ENCODE results near the gene TENM3.

The TENM3 gene

GRCh38 chr4:182411391-182411790 lies 168.2 kb downstream of the TENM3 start:
- no peak for TF ChIP-seq SCRT1 (tag by site-specific recombination; IDR thresholded peaks at IDR 0.05; ENCODE audit: borderline replicate concordance)
- no peak for TF ChIP-seq ZNF518A (tag by site-specific recombination; conservative IDR thresholded peaks at IDR 0.05; ENCODE audit: low read depth)
- no peak for TF ChIP-seq ZNF785 (tag by site-specific recombination; IDR thresholded peaks at IDR 0.05)
- no peak for TF ChIP-seq ZFHX2 (tag by site-specific recombination; conservative IDR thresholded peaks at IDR 0.05)
- TF ChIP-seq ZNF362 (tag by site-specific recombination; IDR thresholded peaks at IDR 0.05) = no peak
- TF ChIP-seq KLF8 (tag by site-specific recombination; IDR thresholded peaks at IDR 0.05) = no peak
- TF ChIP-seq KLF9 (tag by site-specific recombination; IDR thresholded peaks at IDR 0.05; ENCODE audit: low read depth) = no peak
- no peak for TF ChIP-seq ZNF426 (tag by site-specific recombination; IDR thresholded peaks at IDR 0.05)
- TF ChIP-seq ZNF37A (tag by site-specific recombination; IDR thresholded peaks at IDR 0.05) = no peak
- no peak for TF ChIP-seq ZIC2 (tag by site-specific recombination; IDR thresholded peaks at IDR 0.05)
- no peak for TF ChIP-seq ZNF114 (tag by site-specific recombination; IDR thresholded peaks at IDR 0.05)
- TF ChIP-seq OSR2 (tag by site-specific recombination; IDR thresholded peaks at IDR 0.05) = no peak
- no peak for TF ChIP-seq ZBTB8A (tag by site-specific recombination; IDR thresholded peaks at IDR 0.05)
- CTCF ChIA-PET = no interaction called here

GRCh38 chr4:182413550-182413949 lies 170.3 kb downstream of the TENM3 start:
- H3K4me3 ChIP-seq (ENCODE audit: low read depth, low read length) = no peak overlapping the region

More at GRCh38 chr4:182411391-182411790, 168.2 kb downstream of the TENM3 start:
- Histone ChIP-seq H3K36me3 (ENCODE audit: control insufficient read depth in 2 of 2, insufficient read depth in 1 of 2, low read length in 2 of 2) (no peaks in the 10 kb centered on the region), H3K4me3 (ENCODE audit: low read depth, low read length) (no peak overlapping the region), H3K9me3 (ENCODE audit: control insufficient read depth, insufficient read depth, low read depth, low read length) (no peaks in the 10 kb centered on the region), H3K4me1 (ENCODE audit: control insufficient read depth, insufficient read depth, low read length) (no peaks in the 10 kb centered on the region), H3K27ac (ENCODE audit: extremely low read depth, low read depth, low read length) (no peak overlapping the region)
- POLR2A ChIA-PET = no interaction called here

GRCh38 chr4:182415116-182415515 lies 171.9 kb downstream of the TENM3 start:
- no peaks in the 10 kb centered on the region for H3K36me3 ChIP-seq (ENCODE audit: control insufficient read depth in 2 of 2, insufficient read depth in 1 of 2, low read length in 2 of 2)
- TF ChIP-seq ZNF239 (tag by site-specific recombination; IDR thresholded peaks at IDR 0.05) (no peak), OSR2 (tag by site-specific recombination; IDR thresholded peaks at IDR 0.05) (no peak), ZNF280C (tag by site-specific recombination; IDR thresholded peaks at IDR 0.05) (no peak), ZNF211 (tag by site-specific recombination; IDR thresholded peaks at IDR 0.05; ENCODE audit: low read depth) (no peak), ZNF155 (tag by site-specific recombination; IDR thresholded peaks at IDR 0.05) (no peak)
- no peak overlapping the region for H3K27ac ChIP-seq (ENCODE audit: extremely low read depth, low read depth, low read length)
- ChIA-PET POLR2A (no interaction called here), CTCF (interaction anchor here (0.5 to 0.7 kb wide), 2 partner anchors 11 to 412 kb away, joined by 3 read pairs; no protein-coding TSS in a partner anchor)
- no peaks in the 10 kb centered on the region for H3K9me3 ChIP-seq (ENCODE audit: control insufficient read depth, insufficient read depth, low read depth, low read length)
- H3K4me3 ChIP-seq (ENCODE audit: low read depth, low read length) = no peak overlapping the region
- H3K4me1 ChIP-seq (ENCODE audit: control insufficient read depth, insufficient read depth, low read length) = no peaks in the 10 kb centered on the region

More at GRCh38 chr4:182413550-182413949, 170.3 kb downstream of the TENM3 start:
- Histone ChIP-seq H3K4me1 (ENCODE audit: control insufficient read depth, insufficient read depth, low read length) (no peaks in the 10 kb centered on the region), H3K36me3 (ENCODE audit: control insufficient read depth in 2 of 2, insufficient read depth in 1 of 2, low read length in 2 of 2) (no peaks in the 10 kb centered on the region), H3K27ac (ENCODE audit: extremely low read depth, low read depth, low read length) (no peak overlapping the region), H3K9me3 (ENCODE audit: control insufficient read depth, insufficient read depth, low read depth, low read length) (no peaks in the 10 kb centered on the region)
- ChIA-PET POLR2A (no interaction called here), CTCF (no interaction called here)
- TF ChIP-seq SETDB1 (IDR thresholded peaks at IDR 0.05; ENCODE audit: insufficient read length, low read length) = peak; percentile 31
- TF ChIP-seq ZNF37A (tag by site-specific recombination; IDR thresholded peaks at IDR 0.05) = no peak
- no peak for TF ChIP-seq ZNF221 (tag by site-specific recombination; IDR thresholded peaks at IDR 0.05; ENCODE audit: borderline replicate concordance)
